ENCODE results near the gene LRP3. TPM values are rescaled to one million over a fixed set of nuclear protein-coding genes. Genes with fewer than 3 reads are reported as not detected.
A peak's percentile ranks its signal among the peaks of the same experiment; 100 is the strongest.
"Not testable (repeated sequence)": the region's sequence is repeated elsewhere in the genome, so short reads cannot be mapped to it uniquely, and the experiment has no call there.

LRP3 gene, protein sequence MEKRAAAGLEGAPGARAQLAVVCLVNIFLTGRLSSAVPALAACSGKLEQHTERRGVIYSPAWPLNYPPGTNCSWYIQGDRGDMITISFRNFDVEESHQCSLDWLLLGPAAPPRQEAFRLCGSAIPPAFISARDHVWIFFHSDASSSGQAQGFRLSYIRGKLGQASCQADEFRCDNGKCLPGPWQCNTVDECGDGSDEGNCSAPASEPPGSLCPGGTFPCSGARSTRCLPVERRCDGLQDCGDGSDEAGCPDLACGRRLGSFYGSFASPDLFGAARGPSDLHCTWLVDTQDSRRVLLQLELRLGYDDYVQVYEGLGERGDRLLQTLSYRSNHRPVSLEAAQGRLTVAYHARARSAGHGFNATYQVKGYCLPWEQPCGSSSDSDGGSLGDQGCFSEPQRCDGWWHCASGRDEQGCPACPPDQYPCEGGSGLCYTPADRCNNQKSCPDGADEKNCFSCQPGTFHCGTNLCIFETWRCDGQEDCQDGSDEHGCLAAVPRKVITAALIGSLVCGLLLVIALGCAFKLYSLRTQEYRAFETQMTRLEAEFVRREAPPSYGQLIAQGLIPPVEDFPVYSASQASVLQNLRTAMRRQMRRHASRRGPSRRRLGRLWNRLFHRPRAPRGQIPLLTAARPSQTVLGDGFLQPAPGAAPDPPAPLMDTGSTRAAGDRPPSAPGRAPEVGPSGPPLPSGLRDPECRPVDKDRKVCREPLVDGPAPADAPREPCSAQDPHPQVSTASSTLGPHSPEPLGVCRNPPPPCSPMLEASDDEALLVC
- under 1 TPM; 0.14 to 0.43 TPM for total RNA-seq

DNA sequence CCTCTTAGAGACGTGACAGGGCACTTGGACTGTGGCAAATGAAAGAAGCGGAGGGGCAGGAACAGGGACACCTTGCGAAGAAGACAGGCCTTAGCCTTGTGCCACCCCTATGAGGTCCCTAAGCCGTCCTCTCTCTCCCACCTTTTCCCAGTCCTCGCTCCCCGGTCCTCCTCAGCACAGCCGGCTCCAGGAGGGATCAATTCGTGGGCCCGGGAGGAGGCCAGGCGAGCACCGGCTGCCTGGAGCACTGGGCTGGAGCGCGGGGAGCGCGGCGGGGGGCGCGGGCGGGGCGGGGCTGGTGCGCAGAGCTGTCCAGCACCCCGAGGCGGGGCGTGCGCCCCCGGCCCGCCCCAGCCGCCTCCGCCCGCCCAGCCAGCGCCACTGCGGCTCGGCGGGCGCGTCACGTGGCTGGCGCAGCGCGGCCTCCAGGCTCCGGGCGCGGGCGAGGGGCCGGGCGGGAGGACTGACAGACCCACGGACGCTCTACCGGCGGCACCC, at the start of gene LRP3:
Gene LRP3 (plus strand): TSS at position 466 of the 498 bp plus-strand sequence. CDS start 456 bp downstream, outside the sequence.
- Mint-ChIP-seq H3K4me1 (no peaks in the 10 kb centered on the region), H3K27me3 (peaks cover 50% of the 10 kb centered on the region), H3K36me3 (no peaks in the 10 kb centered on the region), H3K4me3 (peak within 1 kb of the TSS; percentile 37), H3K9me3 (no peaks in the 10 kb centered on the region), H3K27ac (no peak within 1 kb of the TSS)
- ATAC-seq (ENCODE audit: low read depth) (no peak), DNase-seq (no peak)
- POLR2A ChIA-PET: no interaction called here

DNA sequence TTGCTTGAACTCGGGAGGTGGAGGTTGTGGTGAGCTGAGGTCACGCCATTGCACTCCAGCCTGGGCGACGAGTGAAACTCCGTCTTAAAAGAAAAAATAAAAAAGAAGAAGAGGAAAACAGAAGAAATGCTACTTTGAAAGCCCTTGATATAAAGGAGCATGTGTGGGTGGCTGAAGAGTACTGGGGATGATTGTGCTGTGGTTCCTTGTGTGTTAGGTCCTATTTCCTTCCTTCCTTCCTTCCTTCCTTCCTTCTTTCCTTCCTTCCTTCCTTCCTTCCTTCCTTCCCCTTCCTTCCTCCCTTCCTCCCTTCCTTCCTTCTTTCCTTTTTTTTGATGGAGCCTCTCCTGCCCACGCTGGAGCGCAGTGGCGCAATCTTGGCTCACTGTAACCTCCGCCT, 47.9 kb upstream of the LRP3 start:
- POLR2A ChIA-PET: interaction anchor here (1.1 to 1.5 kb wide), 2 partner anchors 11 to 30 kb away, joined by 4 to 6 read pairs; no protein-coding TSS in a partner anchor
- H3K4me3 Mint-ChIP-seq: no peak overlapping the region
- DNase-seq (no peak), ATAC-seq (ENCODE audit: low read depth) (no peak)
- H3K27me3 Mint-ChIP-seq: peaks cover 11% of the 10 kb centered on the region
- H3K9me3 Mint-ChIP-seq: no peaks in the 10 kb centered on the region
- H3K27ac Mint-ChIP-seq: no peak overlapping the region
- H3K4me1 Mint-ChIP-seq: peaks cover 5% of the 10 kb centered on the region
- H3K36me3 Mint-ChIP-seq: no peaks in the 10 kb centered on the region

DNA sequence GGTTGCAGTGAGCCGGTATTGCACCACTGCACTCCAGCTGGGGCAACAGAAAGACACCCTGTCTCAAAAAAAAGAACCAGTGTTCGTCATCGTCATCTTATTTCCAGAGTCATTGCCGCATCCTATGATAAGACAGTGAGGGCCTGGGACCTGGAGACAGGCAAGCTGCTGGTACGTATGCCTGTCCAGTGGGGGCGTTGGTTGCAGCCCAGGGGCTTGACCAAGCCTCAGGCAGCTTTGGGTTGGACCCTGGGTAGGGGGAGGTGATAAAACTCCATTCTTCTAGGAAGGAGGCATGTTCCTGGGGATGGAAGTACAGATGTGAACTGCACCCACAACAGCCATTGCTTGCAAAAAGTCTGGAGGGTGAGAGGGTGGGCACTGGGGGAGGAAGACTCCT, 46.6 kb upstream of the LRP3 start:
- POLR2A ChIA-PET: interaction anchor here (1.1 to 1.5 kb wide), 3 partner anchors 10 to 28 kb away, joined by 3 to 6 read pairs (median 4); no protein-coding TSS in a partner anchor
- DNase-seq (no peak), ATAC-seq (ENCODE audit: low read depth) (no peak)
- peaks cover 5% of the 10 kb centered on the region for H3K27me3 Mint-ChIP-seq
- no peaks in the 10 kb centered on the region for H3K36me3 Mint-ChIP-seq
- H3K27ac Mint-ChIP-seq: no peak overlapping the region
- H3K9me3 Mint-ChIP-seq: no peaks in the 10 kb centered on the region
- H3K4me1 Mint-ChIP-seq: peaks cover 7% of the 10 kb centered on the region
- H3K4me3 Mint-ChIP-seq: no peak overlapping the region

DNA sequence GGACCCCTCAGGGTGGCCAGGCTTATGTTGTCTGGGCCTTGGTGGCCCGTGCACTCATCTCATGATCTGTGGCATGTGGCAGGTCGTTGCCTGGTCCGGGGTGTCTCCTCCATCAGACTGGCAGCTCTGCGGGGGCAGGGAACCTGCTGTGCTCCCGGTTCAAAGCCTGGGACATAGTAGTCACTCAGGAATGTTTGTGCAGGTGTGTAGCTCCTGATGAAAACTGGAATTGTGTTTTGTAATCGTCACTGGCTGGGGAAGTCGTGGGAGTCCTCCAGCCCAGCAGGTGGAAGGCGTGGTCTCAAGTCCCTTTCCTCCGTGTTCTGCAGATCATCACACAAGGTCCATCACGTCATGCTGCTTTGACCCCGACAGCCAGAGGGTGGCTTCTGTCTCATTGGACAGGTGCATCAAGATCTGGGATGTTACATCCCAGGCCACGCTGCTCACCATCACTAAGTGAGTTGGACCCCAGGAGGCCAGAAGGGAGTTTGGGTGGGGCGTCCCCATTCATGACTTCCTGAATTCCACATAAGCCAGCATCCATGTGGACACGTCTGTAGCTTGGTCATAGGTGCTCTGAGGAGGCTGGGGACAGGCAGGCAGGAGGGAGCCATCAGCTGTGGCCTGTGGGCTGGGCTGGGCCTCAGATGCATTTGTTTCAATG, 43.1 kb upstream of the LRP3 start:
- H3K27ac Mint-ChIP-seq: no peak overlapping the region
- H3K4me3 Mint-ChIP-seq: no peak overlapping the region
- POLR2A ChIA-PET: interaction anchor here (1.6 kb wide), 1 partner anchor 26 kb away, joined by 5 read pairs; no protein-coding TSS in a partner anchor
- no peaks in the 10 kb centered on the region for H3K9me3 Mint-ChIP-seq
- peaks cover 2% of the 10 kb centered on the region for H3K4me1 Mint-ChIP-seq
- H3K36me3 Mint-ChIP-seq: no peaks in the 10 kb centered on the region
- ATAC-seq (ENCODE audit: low read depth) (no peak), DNase-seq (no peak)
- H3K27me3 Mint-ChIP-seq: no peaks in the 10 kb centered on the region

DNA sequence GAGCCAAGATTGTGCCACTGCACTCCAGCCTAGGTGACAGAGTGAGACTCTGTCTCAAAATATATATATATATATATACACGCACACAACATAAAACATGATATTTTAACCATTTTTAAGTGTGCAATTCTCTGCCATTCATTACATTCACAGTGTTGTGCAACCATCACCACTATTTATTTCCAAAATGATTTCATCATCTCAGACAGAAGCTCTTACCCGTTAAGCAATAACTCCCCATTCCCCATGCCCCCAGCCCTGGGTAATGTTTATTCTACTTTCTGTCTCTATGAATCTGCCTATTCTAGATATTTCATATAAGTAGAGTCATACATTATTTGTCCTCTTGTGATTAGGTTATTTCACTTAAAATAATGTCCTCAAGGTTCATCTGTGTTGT, 42.0 kb upstream of the LRP3 start:
- H3K27ac Mint-ChIP-seq: no peak overlapping the region
- DNase-seq: no peak
- POLR2A ChIA-PET: interaction anchor here (1.6 kb wide), 1 partner anchor 25 kb away, joined by 5 read pairs; no protein-coding TSS in a partner anchor
- H3K4me3 Mint-ChIP-seq: no peak overlapping the region
- peaks cover 2% of the 10 kb centered on the region for H3K4me1 Mint-ChIP-seq
- no peaks in the 10 kb centered on the region for H3K9me3 Mint-ChIP-seq
- H3K36me3 Mint-ChIP-seq: no peaks in the 10 kb centered on the region
- H3K27me3 Mint-ChIP-seq: no peaks in the 10 kb centered on the region
- no peak for ATAC-seq (ENCODE audit: low read depth)

DNA sequence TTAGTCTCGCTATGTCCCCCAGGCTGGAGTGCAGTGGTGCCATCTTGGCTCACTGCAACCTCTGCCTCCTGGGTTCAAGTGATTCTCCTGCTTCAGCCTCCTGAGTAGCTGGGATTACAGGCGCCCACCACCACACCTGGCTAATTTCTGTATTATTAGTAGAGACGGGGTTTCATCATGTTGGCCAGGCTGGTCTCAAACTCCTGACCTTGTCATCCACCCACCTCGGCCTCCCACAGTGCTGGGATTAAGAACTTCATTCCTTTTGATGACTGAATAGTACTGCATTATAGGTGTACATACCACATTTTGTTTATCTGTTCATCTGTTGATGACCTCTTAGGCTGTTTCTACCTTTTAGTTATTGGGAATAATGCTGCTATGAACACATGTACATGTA, 41.5 kb upstream of the LRP3 start:
- POLR2A ChIA-PET: interaction anchor here (1.6 kb wide), 1 partner anchor 24 kb away, joined by 5 read pairs; no protein-coding TSS in a partner anchor
- H3K9me3 Mint-ChIP-seq; H3K36me3 Mint-ChIP-seq; ATAC-seq (ENCODE audit: low read depth); H3K27ac Mint-ChIP-seq; H3K4me1 Mint-ChIP-seq; H3K4me3 Mint-ChIP-seq; DNase-seq; H3K27me3 Mint-ChIP-seq: not testable (repeated sequence)

DNA sequence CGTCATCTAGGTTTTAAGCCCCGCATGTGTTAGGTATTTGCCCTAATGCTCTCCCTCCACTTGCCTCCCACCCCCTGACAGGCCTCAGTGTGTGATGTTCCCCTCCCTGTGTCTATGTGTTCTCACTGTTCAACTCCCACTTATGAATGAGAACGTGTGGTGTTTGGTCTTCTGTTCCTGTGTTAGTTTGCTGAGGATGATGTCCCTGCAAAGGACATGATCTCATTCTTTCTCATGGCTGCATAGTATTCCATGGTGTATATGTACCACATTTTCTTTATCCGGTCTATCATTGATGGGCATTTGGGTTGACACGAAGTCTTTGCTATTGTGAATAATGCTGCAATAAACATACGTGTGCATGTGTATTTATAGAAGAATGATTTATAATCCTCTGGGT, 39.8 kb upstream of the LRP3 start:
- H3K36me3 Mint-ChIP-seq; H3K9me3 Mint-ChIP-seq; H3K27me3 Mint-ChIP-seq; POLR2A ChIA-PET; DNase-seq; ATAC-seq (ENCODE audit: low read depth); H3K4me3 Mint-ChIP-seq: not testable (repeated sequence)
- H3K4me1 Mint-ChIP-seq: peaks cover 16% of the 10 kb centered on the region
- peak overlapping the region; percentile 40 for H3K27ac Mint-ChIP-seq

DNA sequence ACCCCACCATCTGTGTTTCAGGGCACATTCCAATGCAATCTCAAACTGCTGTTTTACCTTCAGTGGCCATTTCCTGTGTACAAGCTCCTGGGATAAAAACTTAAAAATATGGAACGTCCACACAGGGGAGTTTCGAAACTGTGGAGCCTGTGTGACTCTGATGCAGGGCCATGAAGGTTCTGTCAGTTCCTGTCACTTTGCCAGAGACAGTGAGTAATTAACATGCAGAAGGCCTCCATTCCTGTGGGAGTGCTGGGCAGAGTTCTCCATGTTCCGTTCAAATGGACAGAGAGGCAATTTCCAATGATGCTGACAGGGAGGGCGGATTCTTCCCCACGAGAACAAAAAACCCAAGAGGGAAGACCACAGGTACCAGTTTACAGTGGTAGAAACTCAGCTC, 37.8 kb upstream of the LRP3 start:
- ATAC-seq (ENCODE audit: low read depth) (no peak), DNase-seq (no peak)
- Mint-ChIP-seq H3K36me3 (peaks cover 1% of the 10 kb centered on the region), H3K27me3 (no peaks in the 10 kb centered on the region), H3K9me3 (peaks cover 2% of the 10 kb centered on the region), H3K27ac (no peak overlapping the region), H3K4me3 (no peak overlapping the region), H3K4me1 (peaks cover 32% of the 10 kb centered on the region)
- POLR2A ChIA-PET: interaction anchor here (8.7 kb wide), 1 partner anchor 19 kb away, joined by 122 read pairs; no protein-coding TSS in a partner anchor

DNA sequence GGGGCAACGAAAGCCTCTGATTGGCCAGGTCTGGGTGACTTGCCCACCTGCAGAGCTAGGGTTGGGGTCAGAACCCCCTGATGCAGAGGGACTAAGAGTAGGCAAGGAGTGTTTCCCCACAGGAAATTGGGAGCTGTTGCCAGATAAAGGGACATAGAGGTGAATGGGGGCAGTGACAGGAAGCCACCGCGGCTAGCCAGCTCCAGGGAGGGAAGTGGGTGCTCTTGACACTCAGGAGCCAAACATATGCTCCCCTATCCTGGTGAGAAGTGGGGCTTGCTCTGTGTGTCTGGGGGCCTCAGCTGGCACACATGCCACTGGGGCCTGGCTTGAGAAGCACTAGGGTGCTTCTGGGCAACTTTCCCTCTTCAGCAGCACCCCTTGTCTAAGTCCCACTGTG, 36.2 kb upstream of the LRP3 start:
- Mint-ChIP-seq H3K4me1 (peaks cover 35% of the 10 kb centered on the region), H3K36me3 (peaks cover 1% of the 10 kb centered on the region), H3K27me3 (no peaks in the 10 kb centered on the region), H3K9me3 (peaks cover 2% of the 10 kb centered on the region), H3K4me3 (peak overlapping the region; percentile 61), H3K27ac (peak overlapping the region; percentile 72)
- POLR2A ChIA-PET: interaction anchor here (0.7 to 8.7 kb wide), 2 partner anchors 17 to 27 kb away, joined by 4 to 122 read pairs; no protein-coding TSS in a partner anchor
- DNase-seq (peak; percentile 45), ATAC-seq (ENCODE audit: low read depth) (no peak)

DNA sequence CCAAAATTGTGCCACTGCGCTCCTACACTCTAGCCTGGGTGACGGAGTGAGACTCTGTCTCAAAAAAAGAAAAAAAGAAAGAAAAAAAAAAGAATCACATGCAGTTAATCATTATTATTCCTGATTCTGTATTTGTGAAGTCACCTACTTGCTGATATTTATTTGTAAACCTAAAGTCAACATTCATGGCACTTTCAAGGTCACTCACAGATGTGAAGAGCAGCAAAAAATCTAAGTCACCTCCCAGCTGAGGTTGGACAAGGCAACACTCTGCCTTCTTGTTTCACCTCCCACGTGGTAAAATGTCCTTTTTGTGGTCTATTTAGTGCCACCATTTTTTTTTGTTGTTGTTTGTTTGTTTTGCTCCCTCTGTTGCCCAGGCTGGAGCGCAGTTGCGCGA, 35.8 kb upstream of the LRP3 start:
- no peak for ATAC-seq (ENCODE audit: low read depth)
- Mint-ChIP-seq H3K27ac (peak overlapping the region; percentile 72), H3K4me3 (peak overlapping the region; percentile 61), H3K27me3 (no peaks in the 10 kb centered on the region), H3K9me3 (peaks cover 2% of the 10 kb centered on the region), H3K36me3 (peaks cover 1% of the 10 kb centered on the region), H3K4me1 (peaks cover 35% of the 10 kb centered on the region)
- no peak for DNase-seq
- POLR2A ChIA-PET: interaction anchor here (8.7 kb wide), 1 partner anchor 17 kb away, joined by 122 read pairs; no protein-coding TSS in a partner anchor

DNA sequence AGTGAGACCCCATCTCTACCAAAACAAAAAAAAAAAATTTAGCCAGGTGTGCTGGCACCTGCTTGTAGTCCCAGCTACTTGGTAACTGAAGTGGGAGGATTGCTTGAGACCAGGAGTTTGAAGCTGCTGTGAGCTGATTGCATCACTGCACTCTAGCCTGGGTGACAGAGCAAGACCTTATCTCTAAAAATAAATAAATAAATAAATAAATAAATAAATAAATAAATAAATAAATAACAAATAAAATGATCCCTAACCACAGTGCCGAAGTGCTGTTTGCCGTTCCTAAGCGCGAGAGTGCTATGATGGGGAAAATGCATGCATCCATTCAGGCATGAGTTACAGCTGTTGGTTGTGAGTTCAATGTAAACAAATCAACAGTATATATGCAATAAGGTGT, 35.0 kb upstream of the LRP3 start:
- Mint-ChIP-seq H3K4me3 (no peak overlapping the region), H3K36me3 (peaks cover 1% of the 10 kb centered on the region), H3K4me1 (peaks cover 35% of the 10 kb centered on the region), H3K27ac (no peak overlapping the region), H3K9me3 (peaks cover 2% of the 10 kb centered on the region), H3K27me3 (no peaks in the 10 kb centered on the region)
- no peak for ATAC-seq (ENCODE audit: low read depth)
- POLR2A ChIA-PET: interaction anchor here (1.9 to 8.7 kb wide), 2 partner anchors 16 to 215 kb away, joined by 9 to 122 read pairs; partner anchors contain the start of gene CEBPG
- no peak for DNase-seq

DNA sequence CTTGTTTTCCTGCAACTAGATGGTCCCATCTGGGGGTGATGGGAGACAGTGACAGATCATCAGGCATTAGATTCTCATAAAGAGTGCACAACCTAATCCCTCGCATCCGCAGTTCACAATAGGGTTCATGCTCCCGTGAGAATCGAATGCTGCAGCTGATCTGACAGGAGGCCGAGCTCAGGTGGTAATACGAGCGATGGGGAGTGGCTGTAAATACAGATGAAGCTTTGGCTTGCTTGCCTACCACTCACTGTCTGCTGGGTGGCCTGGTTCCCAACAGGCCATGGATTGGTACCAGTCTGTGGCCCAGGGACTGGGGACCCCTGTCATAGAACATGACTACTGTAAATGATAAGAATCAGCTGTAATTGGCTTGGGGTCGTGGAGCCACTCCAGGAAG, 34.2 kb upstream of the LRP3 start:
- POLR2A ChIA-PET: interaction anchor here (0.7 to 8.7 kb wide), 6 partner anchors 11 to 214 kb away, joined by 3 to 122 read pairs (median 4); partner anchors contain the start of gene CEBPG
- Mint-ChIP-seq H3K36me3 (peaks cover 1% of the 10 kb centered on the region), H3K9me3 (peaks cover 2% of the 10 kb centered on the region), H3K4me1 (peaks cover 35% of the 10 kb centered on the region), H3K27ac (peak overlapping the region; percentile 97), H3K4me3 (peak overlapping the region; percentile 81), H3K27me3 (no peaks in the 10 kb centered on the region)
- DNase-seq: peak; percentile 47
- no peak for ATAC-seq (ENCODE audit: low read depth)

All from activated naive CD8-positive, alpha-beta T cell treated with anti-CD3 and anti-CD28 coated beads, Interleukin-2, amount 10 ng/mL, durations not matched to agents 7 days and 5 days (primary cell).